Keratinocyte (primary cell): ENCODE data around the gene LRFN4.

Source experiments
- EZH2 ChIP-seq: IDR thresholded peaks from one replicate; pipeline ENCODE4 v1.6.1; 2012; ENCODE audit warnings: inconsistent platforms, mild to moderate bottlenecking, low read length, moderate library complexity
- TF ChIP-seq, protein P1 (sequence below), 3 experiments: IDR thresholded peaks in 1 of 3; conservative IDR thresholded peaks in 1 of 3; optimal IDR thresholded peaks in 1 of 3; 2 replicates in 2 of 3; 3 replicates in 1 of 3; pipeline versions ENCODE3 to v1.5.1; 2011; ENCODE audit warnings: low read length in 3 of 3, mild to moderate bottlenecking in 3 of 3, moderate library complexity in 2 of 3, control low read depth in 1 of 3, inconsistent platforms in 1 of 3; ENCODE audit not compliant: insufficient read depth in 2 of 3; ENCODE audit errors: extremely low read depth in 1 of 3

DNA sequence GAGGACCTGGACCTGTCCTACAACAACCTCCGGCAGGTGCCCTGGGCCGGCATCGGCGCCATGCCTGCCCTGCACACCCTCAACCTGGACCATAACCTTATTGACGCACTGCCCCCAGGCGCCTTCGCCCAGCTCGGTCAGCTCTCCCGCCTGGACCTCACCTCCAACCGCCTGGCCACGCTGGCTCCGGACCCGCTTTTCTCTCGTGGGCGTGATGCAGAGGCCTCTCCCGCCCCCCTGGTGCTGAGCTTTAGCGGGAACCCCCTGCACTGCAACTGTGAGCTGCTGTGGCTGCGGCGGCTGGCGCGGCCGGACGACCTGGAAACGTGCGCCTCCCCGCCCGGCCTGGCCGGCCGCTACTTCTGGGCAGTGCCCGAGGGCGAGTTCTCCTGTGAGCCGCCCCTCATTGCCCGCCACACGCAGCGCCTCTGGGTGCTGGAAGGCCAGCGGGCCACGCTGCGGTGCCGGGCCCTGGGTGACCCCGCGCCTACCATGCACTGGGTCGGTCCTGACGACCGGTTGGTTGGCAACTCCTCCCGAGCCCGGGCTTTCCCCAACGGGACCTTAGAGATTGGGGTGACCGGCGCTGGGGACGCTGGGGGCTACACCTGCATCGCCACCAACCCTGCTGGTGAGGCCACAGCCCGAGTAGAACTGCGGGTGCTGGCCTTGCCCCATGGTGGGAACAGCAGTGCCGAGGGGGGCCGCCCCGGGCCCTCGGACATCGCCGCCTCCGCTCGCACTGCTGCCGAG, 1.5 kb downstream of the LRFN4 start:
- no peak for TF ChIP-seq EZH2
- TF ChIP-seq, protein P1, sequence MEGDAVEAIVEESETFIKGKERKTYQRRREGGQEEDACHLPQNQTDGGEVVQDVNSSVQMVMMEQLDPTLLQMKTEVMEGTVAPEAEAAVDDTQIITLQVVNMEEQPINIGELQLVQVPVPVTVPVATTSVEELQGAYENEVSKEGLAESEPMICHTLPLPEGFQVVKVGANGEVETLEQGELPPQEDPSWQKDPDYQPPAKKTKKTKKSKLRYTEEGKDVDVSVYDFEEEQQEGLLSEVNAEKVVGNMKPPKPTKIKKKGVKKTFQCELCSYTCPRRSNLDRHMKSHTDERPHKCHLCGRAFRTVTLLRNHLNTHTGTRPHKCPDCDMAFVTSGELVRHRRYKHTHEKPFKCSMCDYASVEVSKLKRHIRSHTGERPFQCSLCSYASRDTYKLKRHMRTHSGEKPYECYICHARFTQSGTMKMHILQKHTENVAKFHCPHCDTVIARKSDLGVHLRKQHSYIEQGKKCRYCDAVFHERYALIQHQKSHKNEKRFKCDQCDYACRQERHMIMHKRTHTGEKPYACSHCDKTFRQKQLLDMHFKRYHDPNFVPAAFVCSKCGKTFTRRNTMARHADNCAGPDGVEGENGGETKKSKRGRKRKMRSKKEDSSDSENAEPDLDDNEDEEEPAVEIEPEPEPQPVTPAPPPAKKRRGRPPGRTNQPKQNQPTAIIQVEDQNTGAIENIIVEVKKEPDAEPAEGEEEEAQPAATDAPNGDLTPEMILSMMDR (optimal IDR thresholded peaks at IDR 0.05 in 1 of 3, IDR thresholded peaks at IDR 0.05 in 1 of 3, conservative IDR thresholded peaks at IDR 0.05 in 1 of 3; ENCODE audit: extremely low read depth in 1 of 3, insufficient read depth in 2 of 3, low read length in 3 of 3): no peak
